Adipose tissue (tissue), 3 donors: ENCODE measurements around the gene CMBL. TPM values are rescaled to one million over a fixed set of nuclear protein-coding genes. Genes with fewer than 3 reads are reported as not detected.
"Not testable (repeated sequence)": the region's sequence is repeated elsewhere in the genome, so short reads cannot be mapped to it uniquely, and the experiment has no call there.

Source experiments
- H3K27ac ChIP-seq: one replicate; pipeline ENCODE4 v1.5.1; 2013; ENCODE audit warnings: low read depth, low read length
- WGBS, 3 donors: extraction: QIAGEN DNeasy Blood & Tissue Kit; methylation state at CpG; one replicate each; pipeline ENCODE4 v1.1.7; 2013; 5-methylcytosine and 5-hydroxymethylcytosine counted together
- polyA plus RNA-seq, 3 donors: library from polyadenylated mRNA; stranded (reverse); fragments of 200-250 nt; gene quantifications; one replicate each; pipeline ENCODE4 v1.2.3, GENCODE V29; 2013
- donor health status: healthy with polysubstance abuse.
- donor health status: Bipolar disorder and iron deficiency.
- donor health status: healthy.

Gene CMBL
- polyA plus RNA-seq, 3 donors = 14.3 to 28.5 (median 25.6) TPM

DNA sequence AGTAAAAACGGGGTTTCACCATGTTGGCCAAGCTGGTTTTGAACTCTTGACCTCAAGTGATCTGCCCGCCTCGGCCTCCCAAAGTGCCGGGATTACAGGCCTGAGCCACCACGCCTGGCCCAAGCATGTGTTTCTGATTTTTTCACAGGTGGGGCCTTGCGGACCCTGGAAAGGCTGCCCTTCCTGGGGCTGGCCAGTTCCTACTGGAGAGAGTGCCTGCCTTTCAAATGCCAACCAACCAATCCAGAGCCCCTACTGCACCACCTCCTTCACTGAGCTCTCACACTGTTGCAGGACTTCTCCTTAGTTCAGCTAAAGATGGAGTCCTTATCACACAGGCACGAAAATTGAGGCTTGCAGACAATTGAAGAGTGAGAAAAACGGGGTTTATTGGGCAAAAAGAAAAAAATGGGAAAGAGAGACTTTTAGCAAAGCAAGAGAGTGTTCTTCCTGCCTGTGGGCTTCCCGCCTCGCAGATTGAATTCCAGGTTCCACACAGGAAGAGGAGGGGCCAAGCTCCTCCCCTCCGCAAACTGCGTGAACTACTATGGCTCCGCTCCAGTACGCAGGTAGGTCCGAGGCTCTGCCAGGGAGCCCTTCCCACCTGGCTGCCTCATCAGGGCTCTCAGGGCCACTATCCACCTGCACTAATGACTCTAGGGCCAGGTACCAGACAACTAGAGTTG, 8.3 kb upstream of the CMBL start:
- 93 to 95% (median 94%) methylated on average over 15 of the region's 15 CpGs for WGBS, 3 donors
- H3K27ac ChIP-seq = no peak overlapping the region

DNA sequence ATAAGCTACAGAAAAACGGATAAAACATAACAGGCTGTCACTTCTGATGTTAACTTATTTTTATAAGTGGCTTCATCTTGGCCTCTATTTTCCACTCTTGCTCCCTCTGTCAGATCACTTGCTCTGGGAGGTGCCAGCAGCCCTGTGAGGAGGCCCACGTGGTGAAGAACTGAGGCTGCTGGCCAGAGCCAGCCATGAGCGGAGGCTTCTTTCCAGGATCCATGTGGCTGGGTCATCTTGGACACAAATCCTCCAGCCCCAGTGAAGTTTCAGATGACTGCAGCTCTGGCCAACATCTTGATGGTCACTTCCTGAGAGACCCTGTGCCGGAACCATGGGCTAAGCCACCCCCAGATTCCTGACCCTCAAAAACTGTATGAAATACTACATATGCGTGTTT, 7.5 kb upstream of the CMBL start:
- WGBS, 3 donors = 69 to 87% (median 80%) methylated on average over 5 of the region's 5 CpGs
- no peak overlapping the region for H3K27ac ChIP-seq

DNA sequence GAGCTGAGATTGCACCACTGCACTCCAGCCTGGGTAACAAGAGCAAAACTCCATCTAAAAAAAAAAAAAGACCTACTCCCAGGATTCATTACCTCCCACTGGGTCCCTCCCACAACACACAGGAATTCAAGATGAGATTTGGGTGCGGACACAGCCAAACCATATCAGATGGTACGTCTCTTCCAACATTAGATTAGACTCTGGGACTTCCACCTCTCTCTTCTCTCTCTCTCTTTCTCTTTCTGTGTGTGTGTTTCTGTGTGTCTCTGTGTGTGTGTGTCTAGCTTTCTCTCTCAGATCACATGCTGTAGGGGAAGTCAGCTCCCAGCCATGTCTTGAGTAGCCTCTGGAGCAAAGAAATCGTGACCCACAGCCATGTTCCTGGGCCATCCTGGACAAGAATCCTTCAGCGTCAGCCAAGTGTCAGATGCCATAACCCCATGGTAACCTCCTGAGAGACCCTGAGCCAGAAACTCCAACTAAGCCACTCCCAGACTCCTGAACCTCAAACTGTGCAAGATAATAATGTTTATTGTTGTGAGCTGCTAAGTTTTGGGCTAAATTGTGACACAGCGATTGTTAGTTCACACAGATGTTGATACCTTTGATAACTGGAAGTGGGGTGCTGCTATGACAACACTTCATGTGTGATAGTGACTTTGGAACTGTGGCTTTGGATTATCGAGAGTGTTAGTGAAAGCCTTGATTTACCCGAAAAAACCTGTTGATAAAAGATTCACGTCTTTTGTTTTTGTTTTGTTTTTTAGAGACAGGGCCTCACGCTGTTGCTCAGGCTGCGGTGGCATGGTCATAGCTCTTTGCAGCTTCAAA, 4.1 kb upstream of the CMBL start:
- 75 to 79% (median 77%) methylated on average over 10 of the region's 10 CpGs for WGBS, 3 donors
- no peak overlapping the region for H3K27ac ChIP-seq

DNA sequence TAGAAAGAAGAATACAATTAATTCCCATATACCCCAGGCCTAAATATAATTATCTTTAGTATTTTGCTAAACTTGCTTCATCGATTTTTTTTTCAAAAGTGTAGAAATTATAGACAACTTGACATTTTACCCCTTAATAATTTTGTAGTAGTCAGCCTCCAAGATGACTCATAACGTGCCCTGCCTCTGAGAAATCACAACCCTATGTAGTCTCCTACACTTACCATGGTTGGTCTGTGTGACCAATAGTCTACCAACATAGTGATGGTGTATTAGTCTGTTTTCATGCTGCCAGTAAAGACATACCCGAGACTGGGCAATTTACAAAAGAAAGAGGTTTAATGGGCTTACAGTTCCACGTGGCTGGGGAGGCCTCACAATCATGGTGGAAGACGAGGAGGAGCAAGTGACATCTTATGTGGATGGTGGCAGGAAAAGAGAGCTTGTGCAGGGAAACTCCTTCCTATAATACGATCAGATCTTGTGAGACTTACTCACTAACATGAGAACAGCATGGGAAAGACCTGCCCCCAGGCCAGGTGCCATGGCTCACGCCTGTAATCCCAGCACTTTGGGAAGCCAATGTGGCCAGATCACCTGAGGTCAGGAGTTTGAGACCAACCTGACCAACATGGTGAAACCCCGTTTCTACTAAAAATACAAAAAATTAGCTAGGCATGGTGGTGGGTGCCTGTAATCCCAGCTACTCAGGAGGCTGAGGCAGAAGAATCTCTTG, 3.3 kb upstream of the CMBL start:
- WGBS, 3 donors = 76 to 79% (median 78%) methylated on average over 8 of the region's 8 CpGs
- H3K27ac ChIP-seq = not testable (repeated sequence)

DNA sequence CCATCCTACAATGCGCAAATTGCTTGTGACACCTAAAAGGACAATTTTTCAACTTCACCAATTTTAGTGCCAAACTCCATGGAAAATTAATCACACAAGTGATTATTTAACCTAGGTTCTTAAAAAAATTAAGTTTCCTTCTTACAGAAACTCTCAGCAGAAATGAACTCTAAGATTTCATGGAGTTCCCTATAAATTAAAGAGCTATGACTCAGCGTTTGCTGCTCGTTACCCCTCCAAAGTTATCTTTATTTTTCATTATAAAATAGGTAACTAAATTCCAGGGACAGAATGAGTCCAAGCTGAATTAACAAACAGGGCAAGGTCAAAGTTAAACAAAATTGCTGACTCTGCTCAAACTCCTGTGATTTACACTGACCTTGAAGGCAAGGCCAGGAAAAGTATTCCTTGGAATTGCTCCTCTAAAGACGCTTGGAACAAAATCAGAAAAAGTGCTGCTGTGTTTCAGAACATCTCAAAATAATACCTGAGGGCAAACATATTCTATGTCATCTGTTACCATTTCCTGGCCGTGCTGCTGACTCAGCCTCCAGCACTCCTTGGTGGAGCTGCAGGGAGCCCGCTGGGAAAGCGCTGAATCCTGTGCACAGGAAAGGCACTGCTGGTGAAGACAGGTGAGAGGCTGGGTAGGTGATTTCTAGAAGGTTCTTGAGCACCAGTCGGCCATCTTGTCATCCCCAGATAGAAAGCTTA, 2.5 kb upstream of the CMBL start:
- 41 to 66% (median 65%) methylated on average over 8 of the region's 8 CpGs for WGBS, 3 donors
- H3K27ac ChIP-seq = no peak overlapping the region

DNA sequence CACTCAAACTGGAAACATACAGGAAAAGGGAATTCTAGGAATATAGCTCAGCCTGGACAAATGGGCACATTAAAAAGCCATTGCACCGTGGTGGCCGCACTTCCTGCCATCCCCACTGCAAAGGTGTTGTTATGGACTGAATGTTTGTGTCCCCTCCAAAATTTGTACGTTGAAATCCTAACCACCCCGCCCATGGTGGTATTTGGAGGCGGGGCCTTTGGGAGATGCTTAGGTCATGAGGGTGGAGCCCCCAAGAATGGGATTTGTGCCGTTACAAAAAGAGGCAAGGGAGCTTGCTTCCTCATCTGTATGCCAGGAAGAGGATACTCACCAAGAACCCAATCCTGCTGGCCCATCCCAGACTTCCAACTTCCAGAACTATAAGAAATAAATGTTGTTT, 1.1 kb upstream of the CMBL start:
- WGBS, 3 donors = 79 to 84% (median 81%) methylated on average over 6 of the region's 6 CpGs
- H3K27ac ChIP-seq = no peak overlapping the region

DNA sequence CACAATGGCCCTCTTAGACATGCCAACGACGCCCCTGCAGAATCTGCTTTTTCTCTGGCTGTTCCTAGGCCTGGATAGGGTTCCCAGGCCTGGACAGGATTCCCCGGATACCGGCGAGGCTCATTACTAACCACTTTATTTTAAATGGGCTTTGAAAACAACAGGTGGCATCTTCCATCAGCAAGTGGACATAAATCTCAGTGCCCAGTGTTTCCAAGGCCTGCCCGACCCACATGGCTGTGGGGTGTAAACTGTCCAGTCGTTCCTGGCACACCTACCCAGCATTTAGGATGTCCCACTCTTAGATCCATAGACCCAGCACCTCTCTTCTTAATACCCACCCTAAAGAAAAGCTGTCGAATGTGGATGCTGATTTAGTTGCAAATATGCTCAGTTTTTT, 896 bp downstream of the CMBL start:
- WGBS, 3 donors = 44 to 54% (median 45%) methylated on average over 8 of the region's 8 CpGs
- no peak overlapping the region for H3K27ac ChIP-seq

DNA sequence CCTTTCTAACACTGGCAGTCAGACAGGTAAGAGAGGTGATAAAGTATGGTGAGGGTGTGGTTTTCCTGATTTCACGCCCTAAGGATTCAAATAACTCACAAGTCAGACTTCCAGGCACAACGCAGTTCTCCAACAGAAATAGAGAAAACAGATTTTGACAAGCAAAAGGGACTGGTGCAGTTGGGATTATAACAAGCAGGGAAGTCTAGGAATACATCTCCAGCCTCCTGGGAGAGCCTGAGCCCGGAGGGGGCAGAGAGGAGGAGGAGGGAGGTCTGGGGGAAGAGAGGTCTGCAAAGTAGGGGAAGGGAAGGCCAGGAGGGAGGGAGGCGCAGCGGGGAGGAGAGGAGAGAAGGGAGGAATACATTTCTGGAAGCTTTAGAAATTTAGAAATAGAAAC, 1.6 kb downstream of the CMBL start:
- no peak overlapping the region for H3K27ac ChIP-seq
- WGBS, 3 donors = 51 to 61% (median 60%) methylated on average over 5 of the region's 5 CpGs

DNA sequence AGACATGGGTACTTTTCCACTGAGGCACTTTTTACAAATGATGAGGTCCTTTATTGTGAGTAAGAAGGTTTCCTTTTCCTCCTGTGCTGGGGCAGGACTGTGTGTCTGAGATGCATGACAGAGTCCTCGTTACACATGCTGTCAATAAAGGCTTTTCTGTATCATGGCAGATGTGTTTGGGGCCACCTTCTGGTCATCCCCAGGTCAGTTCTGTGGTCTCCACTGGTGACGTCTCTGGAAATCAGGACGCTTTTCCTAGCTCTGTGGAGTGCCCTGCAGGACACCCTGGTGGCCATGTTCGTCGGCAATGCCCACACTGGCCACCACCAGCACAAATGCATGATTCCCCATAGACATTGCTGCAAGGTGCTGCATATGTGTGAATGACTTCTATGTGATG, 2.8 kb downstream of the CMBL start:
- WGBS, 3 donors = 82 to 97% (median 86%) methylated on average over 5 of the region's 5 CpGs
- no peak overlapping the region for H3K27ac ChIP-seq

DNA sequence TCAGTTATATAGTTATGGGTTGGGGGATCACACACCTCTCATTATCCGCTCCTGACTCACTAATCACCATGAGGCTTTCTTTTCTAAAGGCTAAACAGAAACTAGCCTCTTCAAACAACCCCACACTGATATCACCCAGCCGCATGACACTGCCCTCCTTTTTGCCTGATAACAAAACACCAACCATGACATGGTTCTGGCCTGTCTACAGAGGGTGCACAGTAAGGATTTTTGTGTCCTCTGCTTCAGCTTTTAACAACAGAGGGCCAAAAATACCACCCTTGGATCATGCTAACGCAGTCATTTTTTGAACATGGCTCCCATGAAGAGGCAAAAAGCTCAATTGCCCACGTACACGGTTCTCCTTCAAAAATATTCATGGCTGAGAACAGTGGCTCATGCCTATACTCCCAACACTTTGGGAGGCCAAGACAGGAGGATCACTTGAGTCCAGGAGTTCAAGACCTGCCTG, 4.0 kb downstream of the CMBL start:
- H3K27ac ChIP-seq = no peak overlapping the region

DNA sequence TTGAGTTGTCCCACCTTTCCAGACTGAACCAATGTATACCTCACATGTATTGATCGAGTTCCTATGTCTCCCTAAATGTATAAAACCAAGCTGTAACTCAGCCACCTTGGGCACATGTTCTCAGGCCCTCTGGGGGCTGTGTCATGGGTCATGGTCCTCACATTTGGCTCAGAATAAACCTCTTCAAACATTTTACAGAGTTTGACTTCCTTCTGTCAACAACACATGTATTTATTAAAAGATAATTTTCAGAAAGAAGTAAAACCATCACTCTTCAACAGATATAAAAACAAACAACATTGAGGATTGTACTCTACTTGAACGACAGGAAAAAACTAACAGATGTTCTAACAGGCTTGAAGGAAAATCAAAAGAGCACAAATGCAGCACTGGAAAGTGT, 4.5 kb downstream of the CMBL start:
- WGBS, 3 donors = 63 to 84% (median 72%) methylated on average over 2 of the region's 2 CpGs
- H3K27ac ChIP-seq = no peak overlapping the region

More for the DNA sequence above, 4.0 kb downstream of the CMBL start:
- WGBS, 3 donors = 67 to 85% (median 74%) methylated on average over 5 of the region's 5 CpGs

DNA sequence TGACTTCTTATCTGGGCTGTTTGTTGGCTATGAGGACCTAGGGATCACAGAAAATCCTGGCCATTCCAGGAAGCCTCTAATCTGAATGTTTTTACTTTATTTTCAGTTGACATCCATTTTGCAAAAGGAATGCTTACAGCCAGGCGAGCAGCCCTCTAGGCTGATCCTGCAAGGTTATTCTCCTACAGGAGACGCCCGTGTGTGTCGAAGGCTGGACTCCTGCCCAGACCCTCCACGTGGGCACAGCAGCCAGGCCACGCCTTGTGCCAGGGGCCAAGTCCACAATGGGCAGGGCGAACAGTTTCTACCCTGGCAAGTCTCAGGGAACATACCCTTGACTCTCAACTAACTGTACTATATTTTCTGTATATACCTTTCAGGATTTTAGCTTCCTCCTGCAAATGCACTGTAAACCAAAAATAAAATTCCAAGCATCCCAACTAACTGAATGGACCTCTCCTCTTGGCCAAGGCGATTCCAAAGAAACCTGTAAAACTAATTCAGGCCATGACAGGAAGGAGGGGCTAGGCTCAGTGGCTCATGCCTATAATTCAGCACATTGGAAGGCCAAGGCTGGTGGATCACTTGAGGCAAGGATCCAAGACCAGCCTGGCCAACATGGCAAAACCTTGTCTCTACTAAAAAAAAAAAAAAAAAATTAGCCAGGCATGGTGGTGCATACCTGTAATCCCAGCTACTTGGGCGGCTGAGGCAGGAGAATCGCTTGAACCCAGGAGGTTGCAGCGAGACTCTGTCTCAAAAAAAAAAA, 5.7 kb downstream of the CMBL start:
- WGBS, 3 donors = 36 to 77% (median 71%) methylated on average over 11 of the region's 11 CpGs
- H3K27ac ChIP-seq = no peak overlapping the region

DNA sequence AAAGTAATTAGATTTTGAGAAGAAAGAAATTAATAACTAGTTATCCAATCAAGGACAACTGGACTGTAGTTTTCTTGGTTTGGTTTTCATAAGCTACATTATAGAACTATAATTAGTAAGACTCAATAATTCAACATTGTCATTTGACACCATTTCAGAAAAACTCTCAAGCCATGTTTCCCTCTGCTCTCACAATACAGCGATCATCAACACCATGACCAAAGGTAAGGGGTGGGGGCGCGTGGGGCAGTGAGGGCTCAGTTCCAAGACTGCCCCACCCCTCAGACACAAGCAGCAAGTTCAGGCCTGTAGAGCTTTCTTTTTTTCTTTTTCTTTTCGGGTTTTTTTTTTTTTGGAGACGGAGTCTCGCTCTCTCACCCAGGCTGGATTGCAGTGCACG, 6.4 kb downstream of the CMBL start:
- WGBS, 3 donors = 25 to 80% (median 69%) methylated on average over 7 of the region's 7 CpGs
- H3K27ac ChIP-seq = no peak overlapping the region

DNA sequence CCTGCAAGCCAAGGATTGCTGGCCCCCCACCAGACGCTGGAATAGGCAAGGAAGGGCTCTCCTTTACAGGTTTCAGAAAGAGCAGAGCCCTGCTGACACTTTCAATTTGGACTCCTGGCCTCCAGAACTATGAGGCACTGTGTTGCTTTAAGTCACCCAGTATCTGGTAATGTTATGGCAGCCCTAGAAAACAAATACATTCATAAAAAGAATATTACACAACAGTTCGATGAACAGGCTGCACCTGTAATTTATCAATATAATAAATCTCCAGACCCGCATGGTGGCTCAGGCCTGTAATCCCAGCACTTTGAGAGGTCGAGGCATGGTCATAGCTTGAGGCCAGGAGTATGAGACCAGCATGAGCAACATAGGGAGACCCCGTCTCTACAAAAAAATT, 7.5 kb downstream of the CMBL start:
- no peak overlapping the region for H3K27ac ChIP-seq
- WGBS, 3 donors = 90 to 95% (median 90%) methylated on average over 5 of the region's 5 CpGs

DNA sequence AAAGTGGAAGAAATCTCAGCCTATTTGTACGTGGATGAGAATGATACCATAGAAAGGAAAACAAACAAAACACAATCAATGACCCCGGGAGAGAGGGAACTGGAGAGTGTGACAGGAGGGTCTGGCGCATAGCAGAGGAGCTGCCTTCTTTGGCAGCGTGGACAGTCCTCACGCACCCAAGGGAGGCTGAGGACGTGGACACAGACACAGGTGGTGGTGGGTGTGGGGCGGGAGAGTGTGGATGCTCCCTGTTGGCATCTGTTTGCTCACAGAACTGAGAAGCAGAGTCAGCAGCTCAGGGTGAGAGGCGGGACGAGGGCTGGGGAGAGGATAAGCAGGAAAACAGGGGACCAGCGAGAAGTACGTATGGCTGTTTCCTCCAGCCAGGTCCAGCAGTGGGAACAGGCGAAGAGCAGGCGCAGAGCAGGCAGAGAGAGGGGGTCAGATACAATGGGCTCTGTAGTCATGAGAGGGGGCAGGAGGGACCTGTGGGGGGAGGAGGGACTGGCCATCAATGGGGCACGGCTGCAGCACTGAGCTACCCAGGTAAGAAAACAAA, 10.0 kb downstream of the CMBL start:
- H3K27ac ChIP-seq = no peak overlapping the region
- 79 to 83% (median 83%) methylated on average over 14 of the region's 14 CpGs for WGBS, 3 donors

DNA sequence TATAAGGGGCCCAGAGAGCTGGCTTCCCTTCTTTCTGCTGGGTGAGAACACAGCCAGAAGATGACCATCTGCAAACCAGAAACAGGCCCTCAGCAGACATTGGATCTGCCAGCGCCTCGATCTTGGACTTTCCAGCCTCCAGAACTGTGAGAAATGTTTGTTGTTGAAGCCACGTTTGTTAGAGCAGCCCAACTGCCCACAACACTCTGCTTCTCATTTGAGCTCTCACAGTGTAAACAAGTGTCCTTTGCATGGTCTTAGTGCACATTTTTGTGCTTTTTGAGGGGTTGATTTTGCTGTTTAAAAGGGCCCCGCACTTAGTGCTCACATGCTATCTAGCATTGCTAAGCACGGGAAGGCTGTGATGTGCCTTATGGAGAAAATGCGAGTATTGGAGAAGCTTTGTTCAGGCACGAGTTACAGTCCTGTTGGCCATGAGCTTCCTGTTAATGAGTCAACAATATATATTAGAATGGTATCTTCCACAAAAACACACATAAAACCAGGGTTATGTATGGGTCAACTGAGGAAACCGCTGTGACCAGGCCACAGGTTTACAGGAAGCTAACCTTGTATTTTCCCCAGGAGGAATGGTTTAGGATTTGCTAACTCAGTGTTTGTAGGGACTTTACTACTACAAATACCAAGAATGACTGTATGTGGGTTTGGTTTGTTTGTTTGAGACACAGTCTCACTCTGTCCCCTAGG, 11.9 kb downstream of the CMBL start:
- 72 to 95% (median 86%) methylated on average over 8 of the region's 8 CpGs for WGBS, 3 donors
- no peak overlapping the region for H3K27ac ChIP-seq
